T-cell (primary cell): ENCODE measurements around the gene NDRG2. TPM values are rescaled to one million over a fixed set of nuclear protein-coding genes. Genes with fewer than 3 reads are reported as not detected.

Source experiments
- ATAC-seq, 4 experiments: fragments of 200-7000 bp in 3 of 4; fragments of 150-1000 bp in 1 of 4; cut with Tn5 transposase; replicated peaks in 1 of 4; 1 replicate in 3 of 4; 2 replicates in 1 of 4; pipeline ENCODE4 v1.10.0; 2021; ENCODE audit warnings: moderate library complexity in 3 of 4, mild to moderate bottlenecking in 2 of 4, moderate number of reproducible peaks in 1 of 4
- CTCF ChIA-PET, 2 donors: fragments of 300-600 bp; sonication (Branson Sonifier 250); formaldehyde crosslinking; loops; one replicate each; lab custom pipeline; 2022; ENCODE audit warnings: antibody characterized with exemption in 2 of 2; lab: Charles Lee
- POLR2A ChIA-PET, 2 donors: fragments of 300-600 bp; sonication (Branson Sonifier 250); formaldehyde crosslinking; loops; one replicate each; lab custom pipeline; 2022; ENCODE audit warnings: antibody characterized with exemption in 2 of 2; lab: Charles Lee
- DNase-seq, 35 experiments: peaks; one replicate each; pipeline versions ENCODE4 v3.0.0 to v3.0.0-alpha.2; 2013 to 2023
- H3K27ac ChIP-seq: one replicate; pipeline ENCODE4 v1.5.1; 2013; ENCODE audit warnings: low read length
- H3K27me3 ChIP-seq, 2 experiments: replicated peaks in 1 of 2; 1 replicate in 1 of 2; 2 replicates in 1 of 2; pipeline versions ENCODE4 v1.6.1 to v1.7.0; 2013; ENCODE audit warnings: low read length in 1 of 2, mixed read lengths in 1 of 2; ENCODE audit not compliant: control insufficient read depth in 2 of 2, insufficient read depth in 2 of 2; ENCODE audit errors: extremely low read depth in 1 of 2
- H3K36me3 ChIP-seq, 2 donors: 1 replicate in 1 of 2; 2 replicates in 1 of 2; pipeline versions ENCODE4 v1.6.1 to v1.7.0; 2013; ENCODE audit warnings: low read length in 1 of 2; ENCODE audit not compliant: control insufficient read depth in 2 of 2, insufficient read depth in 1 of 2; ENCODE audit errors: extremely low read depth in 1 of 2
- H3K4me1 ChIP-seq, 2 experiments: 1 replicate in 1 of 2; 2 replicates in 1 of 2; pipeline versions ENCODE4 v1.6.1 to v1.7.0; 2013; ENCODE audit warnings: low read length in 2 of 2, mixed read lengths in 1 of 2; ENCODE audit not compliant: insufficient read depth in 2 of 2, control insufficient read depth in 1 of 2; ENCODE audit errors: extremely low read depth in 1 of 2
- H3K4me3 ChIP-seq, 2 donors: 1 replicate in 1 of 2; 2 replicates in 1 of 2; pipeline versions ENCODE4 v1.5.1 to v1.7.0; 2013; ENCODE audit warnings: mild to moderate bottlenecking in 2 of 2, low read length in 1 of 2, moderate library complexity in 1 of 2; ENCODE audit not compliant: control insufficient read depth in 1 of 2; ENCODE audit errors: extremely low read depth in 1 of 2
- H3K9me3 ChIP-seq: 2 replicates; pipeline ENCODE4 v1.7.0; 2013
- H3K27ac Mint-ChIP-seq, 2 donors: one replicate each; pipeline ENCODE4 v1.8.0; 2020 to 2021; ENCODE audit warnings: mild to moderate bottlenecking in 2 of 2, mixed read lengths in 2 of 2
- H3K27me3 Mint-ChIP-seq, 2 donors: one replicate each; pipeline ENCODE4 v1.8.0; 2021 to 2022; ENCODE audit warnings: mixed read lengths in 2 of 2
- H3K36me3 Mint-ChIP-seq: one replicate; pipeline ENCODE4 v1.8.0; 2021; ENCODE audit warnings: mixed read lengths
- H3K4me1 Mint-ChIP-seq, 3 donors: one replicate each; pipeline ENCODE4 v1.8.0; 2020 to 2022; ENCODE audit warnings: mixed read lengths in 3 of 3, mild to moderate bottlenecking in 1 of 3
- H3K4me3 Mint-ChIP-seq, 3 donors: one replicate each; pipeline ENCODE4 v1.8.0; 2020 to 2022; ENCODE audit warnings: mild to moderate bottlenecking in 3 of 3, mixed read lengths in 3 of 3, moderate library complexity in 3 of 3
- H3K9me3 Mint-ChIP-seq, 3 donors: one replicate each; pipeline ENCODE4 v1.8.0; 2020 to 2022; ENCODE audit warnings: mixed read lengths in 3 of 3
- WGBS: methylation state at CpG from one replicate; pipeline ENCODE4 v1.1.5; 2013; ENCODE audit warnings: missing lambda C conversion rate; ENCODE audit not compliant: insufficient coverage; 5-methylcytosine and 5-hydroxymethylcytosine counted together
- total RNA-seq, 35 experiments: library from RNA in 6 of 35; stranded (reverse) in 6 of 35; fragments of 120-200 nt in 1 of 35; gene quantifications; one replicate each; pipeline versions ENCODE4 v1.2.1 to v1.2.4 and lab custom pipeline; 2013 to 2026

The NDRG2 gene
- total RNA-seq, 5 donors from 2014 or later (not counting 1 experiment from before 2014, with no cell fraction given): 26.1 to 28.2 (median 27.1) TPM

- ATAC-seq (no peak), DNase-seq (no peak)
- Histone ChIP-seq H3K36me3 (peaks cover 5 to 12% of the 10 kb centered on the region in 2 donors), H3K27me3 (peaks cover 3 to 12% of the 10 kb centered on the region in 2 experiments), H3K4me1 (peaks cover 4 to 29% of the 10 kb centered on the region in 2 experiments), H3K27ac (no peak overlapping the region), H3K9me3 (no peaks in the 10 kb centered on the region), H3K4me3 (no peak overlapping the region)
- Mint-ChIP-seq H3K9me3 (no peaks in the 10 kb centered on the region), H3K27ac (no peak overlapping the region), H3K36me3 (peaks cover 35% of the 10 kb centered on the region), H3K27me3 (peaks cover 0 to 2% of the 10 kb centered on the region in 2 donors), H3K4me3 (no peak overlapping the region), H3K4me1 (peaks cover 18 to 25% (median 18%) of the 10 kb centered on the region in 3 donors)
- 95% methylated on average over 4 of the region's 5 CpGs for WGBS
- POLR2A ChIA-PET: no interaction called here
- CTCF ChIA-PET: no interaction called here
Observed at GRCh38 chr14:21020977-21021545, 3.8 kb downstream of the NDRG2 start.

DNA sequence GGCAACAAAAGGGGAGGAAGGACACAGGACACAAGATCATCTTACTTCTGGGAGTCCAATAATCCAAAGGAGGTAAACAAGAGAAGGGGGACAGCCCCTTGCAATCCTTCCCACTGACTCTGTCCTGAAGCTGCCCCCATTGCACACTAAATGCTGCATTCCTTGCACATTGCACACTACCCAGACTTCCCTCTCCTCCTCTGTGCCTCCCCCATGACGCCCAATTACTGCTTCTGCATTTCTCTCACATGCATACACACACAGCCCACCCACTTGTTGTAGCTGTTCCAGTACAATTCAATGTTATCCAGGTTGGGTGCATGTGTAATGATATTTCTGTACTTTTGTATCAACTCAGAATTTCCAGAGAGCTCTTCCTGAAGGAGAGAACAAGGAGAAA is 5.5 kb downstream of the NDRG2 start:
- H3K4me3 ChIP-seq: no peak overlapping the region
- no peak overlapping the region for H3K27ac ChIP-seq
- no peaks in the 10 kb centered on the region for H3K9me3 Mint-ChIP-seq
- H3K4me3 Mint-ChIP-seq: no peak overlapping the region
- peak overlapping the region in 1 of 2 donors; percentile 6 for H3K27ac Mint-ChIP-seq
- peaks cover 15 to 23% (median 17%) of the 10 kb centered on the region in 3 donors for H3K4me1 Mint-ChIP-seq
- ATAC-seq (no peak), DNase-seq (no peak)
- H3K36me3 ChIP-seq: peaks cover 5 to 12% of the 10 kb centered on the region in 2 donors
- H3K4me1 ChIP-seq: peaks cover 3 to 16% of the 10 kb centered on the region in 2 experiments
- H3K27me3 ChIP-seq: peaks cover 3 to 12% of the 10 kb centered on the region in 2 experiments
- H3K27me3 Mint-ChIP-seq: peaks cover 0 to 3% of the 10 kb centered on the region in 2 donors
- WGBS: no CpG with 5 or more reads among the region's 1 CpG
- ChIA-PET CTCF (interaction anchor here (0.6 to 1.2 kb wide), 5 partner anchors 9 to 508 kb away, joined by 3 to 4 read pairs (median 3); no protein-coding TSS in a partner anchor), POLR2A (interaction anchor here (0.5 to 0.6 kb wide), 2 partner anchors 11 to 85 kb away, joined by 3 read pairs; no protein-coding TSS in a partner anchor)
- peaks cover 35% of the 10 kb centered on the region for H3K36me3 Mint-ChIP-seq
- H3K9me3 ChIP-seq: no peaks in the 10 kb centered on the region

GRCh38 chr14:21018781-21019180 is 6.1 kb downstream of the NDRG2 start:
- Mint-ChIP-seq H3K36me3 (peaks cover 35% of the 10 kb centered on the region), H3K27me3 (peaks cover 0 to 7% of the 10 kb centered on the region in 2 donors), H3K27ac (no peak overlapping the region), H3K4me1 (peaks cover 10 to 17% (median 11%) of the 10 kb centered on the region in 3 donors), H3K9me3 (no peaks in the 10 kb centered on the region), H3K4me3 (no peak overlapping the region)
- H3K36me3 ChIP-seq: peaks cover 5 to 12% of the 10 kb centered on the region in 2 donors
- H3K27ac ChIP-seq: no peak overlapping the region
- ChIA-PET POLR2A (no interaction called here), CTCF (interaction anchor here (0.5 to 4.6 kb wide), 3 partner anchors 21 to 45 kb away, joined by 3 to 53 read pairs (median 5); partner anchors contain the start of gene RNASE7 (in 1 of the 2))
- no peak overlapping the region for H3K4me3 ChIP-seq
- no peaks in the 10 kb centered on the region for H3K9me3 ChIP-seq
- H3K27me3 ChIP-seq: peaks cover 0 to 9% of the 10 kb centered on the region in 2 experiments
- DNase-seq: no peak
- peaks cover 0 to 10% of the 10 kb centered on the region in 2 experiments for H3K4me1 ChIP-seq
- no CpG with 5 or more reads among the region's 3 CpGs for WGBS
- ATAC-seq: no peak

- no peak for DNase-seq
- H3K36me3 Mint-ChIP-seq: peaks cover 35% of the 10 kb centered on the region
- ATAC-seq: no peak
- CTCF ChIA-PET: interaction anchor here (1.8 to 5.5 kb wide), 3 partner anchors 22 to 85 kb away, joined by 9 to 53 read pairs (median 47); partner anchors contain the start of gene RNASE7 (in 1 of the 2)
- H3K27me3 Mint-ChIP-seq: peaks cover 0 to 8% of the 10 kb centered on the region in 2 donors
- H3K27me3 ChIP-seq: peaks cover 0 to 8% of the 10 kb centered on the region in 2 experiments
- H3K4me1 ChIP-seq: peaks cover 0 to 5% of the 10 kb centered on the region in 2 experiments
- H3K36me3 ChIP-seq: peaks cover 5 to 12% of the 10 kb centered on the region in 2 donors
- H3K4me3 ChIP-seq: no peak overlapping the region
- H3K9me3 Mint-ChIP-seq: no peaks in the 10 kb centered on the region
- no peak overlapping the region for H3K27ac ChIP-seq
- peaks cover 5 to 12% (median 8%) of the 10 kb centered on the region in 3 donors for H3K4me1 Mint-ChIP-seq
- 90% methylated on average over 3 of the region's 7 CpGs for WGBS
- H3K4me3 Mint-ChIP-seq: no peak overlapping the region
- no peaks in the 10 kb centered on the region for H3K9me3 ChIP-seq
- H3K27ac Mint-ChIP-seq: no peak overlapping the region
- POLR2A ChIA-PET: interaction anchor here in 1 of 2 donors (1.0 kb wide), 1 partner anchor 61 kb away, joined by 3 read pairs; no protein-coding TSS in a partner anchor
Observed at GRCh38 chr14:21018286-21018685, 6.6 kb downstream of the NDRG2 start.

DNA sequence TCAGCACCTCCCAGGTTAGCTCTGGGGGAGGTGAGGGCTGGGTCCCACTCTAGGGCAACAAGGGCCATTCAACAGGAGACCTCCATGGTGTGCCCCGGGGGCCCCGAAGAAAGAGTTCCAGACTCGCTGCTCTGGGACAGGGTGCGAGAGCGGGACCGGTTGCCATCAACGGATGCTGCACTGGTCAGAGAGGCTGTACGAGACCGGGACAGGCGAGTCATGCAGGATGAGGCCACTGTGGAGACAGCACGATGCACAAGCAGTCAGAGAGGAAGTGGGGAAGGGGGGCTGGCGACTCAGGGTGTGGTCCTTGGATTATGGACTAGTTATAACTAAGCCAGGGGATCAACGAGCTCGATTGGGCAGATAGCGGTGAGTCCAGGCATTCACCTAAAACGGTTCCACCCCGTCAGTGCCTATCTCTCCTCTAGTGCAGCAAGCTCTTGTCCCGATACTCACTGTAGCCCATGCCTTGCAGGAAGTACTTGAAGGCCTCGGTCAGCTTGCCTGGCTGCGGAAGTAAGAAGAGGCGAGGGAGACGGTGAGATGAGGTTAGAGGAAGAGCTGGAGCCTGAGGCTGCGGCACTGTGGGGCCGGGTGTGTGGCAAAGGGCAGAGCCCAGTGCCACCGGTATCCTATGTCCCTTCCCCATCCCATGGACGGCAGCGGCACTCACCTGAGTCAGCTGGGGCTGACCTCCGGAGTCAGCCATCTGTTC is 7.2 kb downstream of the NDRG2 start:
- no peaks in the 10 kb centered on the region for H3K9me3 ChIP-seq
- no peaks in the 10 kb centered on the region for H3K4me1 ChIP-seq
- peaks cover 5 to 12% of the 10 kb centered on the region in 2 donors for H3K36me3 ChIP-seq
- Mint-ChIP-seq H3K36me3 (peaks cover 35% of the 10 kb centered on the region), H3K4me1 (peaks cover 0 to 6% (median 2%) of the 10 kb centered on the region in 3 donors), H3K27ac (no peak overlapping the region), H3K27me3 (peaks cover 4 to 10% of the 10 kb centered on the region in 2 donors), H3K4me3 (no peak overlapping the region), H3K9me3 (no peaks in the 10 kb centered on the region)
- no peak for ATAC-seq
- DNase-seq: no peak
- POLR2A ChIA-PET: interaction anchor here in 1 of 2 donors (1.0 kb wide), 1 partner anchor 62 kb away, joined by 3 read pairs; no protein-coding TSS in a partner anchor
- peaks cover 0 to 5% of the 10 kb centered on the region in 2 experiments for H3K27me3 ChIP-seq
- CTCF ChIA-PET: interaction anchor here (1.1 to 5.5 kb wide), 4 partner anchors 23 to 86 kb away, joined by 3 to 53 read pairs (median 28); partner anchors contain the start of gene RNASE7 (in 1 of the 2)
- H3K4me3 ChIP-seq: no peak overlapping the region
- H3K27ac ChIP-seq: no peak overlapping the region
- WGBS: 95% methylated on average over 13 of the region's 28 CpGs
